Glomerular visceral epithelial cell (primary cell): ENCODE measurements around the gene ROR1.
"Not testable (repeated sequence)": the region's sequence is repeated elsewhere in the genome, so short reads cannot be mapped to it uniquely, and the experiment has no call there.

Source experiments
- DNase-seq: peaks from one replicate; pipeline ENCODE4 v3.0.0-alpha.2; 2016; ENCODE audit errors: extremely low spot score

The ROR1 gene

DNA sequence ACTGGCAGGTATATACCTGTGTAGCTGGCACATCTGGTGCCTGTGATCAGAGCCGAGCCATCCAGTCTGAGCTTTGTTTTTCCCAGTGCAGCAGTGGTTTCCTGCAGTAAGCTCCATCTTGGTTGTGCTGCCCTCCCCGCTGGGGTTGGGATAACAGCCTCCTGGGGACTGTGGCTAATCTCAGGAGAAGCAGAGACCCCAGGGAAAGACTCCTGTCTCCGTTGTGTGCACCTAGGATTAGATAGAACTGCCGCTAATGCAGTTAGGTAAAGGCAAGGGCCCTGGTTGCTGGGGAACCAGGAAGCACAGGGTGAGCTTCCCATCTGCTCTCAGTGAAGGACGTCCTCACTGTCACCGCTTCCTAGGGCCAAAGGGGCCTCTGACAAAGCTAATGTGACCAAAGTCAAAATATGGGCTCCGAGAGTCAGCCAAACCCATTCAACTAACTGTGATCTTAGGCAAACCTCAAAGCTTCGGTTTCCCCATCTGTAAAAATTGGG lies 20.0 kb downstream of the ROR1 start:
- no peak for DNase-seq

DNA sequence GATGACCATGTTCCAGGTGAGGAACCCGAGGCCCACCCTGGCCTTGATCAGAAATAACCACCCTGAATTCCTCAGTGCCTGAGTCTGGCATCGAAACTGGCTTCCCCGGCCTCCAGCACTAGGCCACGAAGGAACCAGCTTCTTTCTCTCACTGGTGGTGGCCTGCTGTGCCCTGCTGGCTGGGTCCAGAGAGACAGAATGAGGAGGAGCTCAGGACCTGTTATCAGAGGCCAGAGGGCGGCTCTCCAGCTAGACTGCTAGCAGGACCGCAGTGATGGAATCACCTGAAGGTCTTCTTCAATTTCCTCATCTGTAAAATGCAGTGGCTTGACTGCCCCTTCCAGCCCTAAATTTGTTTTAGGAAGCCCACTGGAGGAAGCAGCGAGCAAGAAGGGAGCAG lies 20.5 kb downstream of the ROR1 start:
- no peak for DNase-seq

DNA sequence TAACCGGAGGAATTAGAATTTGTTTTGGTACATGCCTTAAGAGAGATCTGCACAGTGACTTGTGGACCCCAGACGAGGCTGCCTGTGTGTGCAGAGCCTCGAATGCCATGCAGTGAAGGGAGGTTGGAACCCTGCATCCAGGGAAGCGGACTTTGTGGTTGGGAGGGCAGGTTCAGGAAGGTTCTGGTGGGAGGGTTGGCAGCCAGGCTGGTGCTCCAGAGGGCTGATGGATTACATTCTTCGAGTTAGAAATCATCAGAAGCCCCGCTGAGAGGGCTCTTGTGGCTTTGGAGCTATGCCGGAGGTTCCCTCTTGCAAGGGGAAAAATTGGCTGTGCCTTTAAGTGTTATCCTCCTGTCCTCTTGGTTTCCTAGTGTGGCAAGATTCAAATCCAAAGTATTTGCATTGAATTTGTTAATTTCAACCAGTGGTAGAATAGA lies 21.1 kb downstream of the ROR1 start:
- peak; percentile 81 for DNase-seq

DNA sequence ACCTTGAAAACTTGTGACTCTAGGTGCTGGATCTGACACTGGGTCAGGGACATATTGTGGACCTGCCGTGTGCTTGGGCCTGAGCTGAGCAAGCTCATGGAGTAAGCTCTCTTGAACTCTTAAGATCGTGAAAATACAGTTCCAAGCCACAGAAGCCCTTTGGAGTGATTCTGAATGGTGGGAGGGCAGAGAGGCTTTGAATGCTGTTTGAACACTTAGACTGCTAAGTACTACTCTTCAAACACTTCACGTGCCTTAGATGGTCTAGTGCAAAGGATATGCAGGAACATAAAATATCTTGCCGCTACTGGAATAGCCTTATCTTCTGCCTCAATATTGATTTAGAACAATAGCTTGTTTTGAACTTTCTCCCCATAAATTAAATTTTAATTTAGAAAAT lies 21.6 kb downstream of the ROR1 start:
- no peak for DNase-seq

DNA sequence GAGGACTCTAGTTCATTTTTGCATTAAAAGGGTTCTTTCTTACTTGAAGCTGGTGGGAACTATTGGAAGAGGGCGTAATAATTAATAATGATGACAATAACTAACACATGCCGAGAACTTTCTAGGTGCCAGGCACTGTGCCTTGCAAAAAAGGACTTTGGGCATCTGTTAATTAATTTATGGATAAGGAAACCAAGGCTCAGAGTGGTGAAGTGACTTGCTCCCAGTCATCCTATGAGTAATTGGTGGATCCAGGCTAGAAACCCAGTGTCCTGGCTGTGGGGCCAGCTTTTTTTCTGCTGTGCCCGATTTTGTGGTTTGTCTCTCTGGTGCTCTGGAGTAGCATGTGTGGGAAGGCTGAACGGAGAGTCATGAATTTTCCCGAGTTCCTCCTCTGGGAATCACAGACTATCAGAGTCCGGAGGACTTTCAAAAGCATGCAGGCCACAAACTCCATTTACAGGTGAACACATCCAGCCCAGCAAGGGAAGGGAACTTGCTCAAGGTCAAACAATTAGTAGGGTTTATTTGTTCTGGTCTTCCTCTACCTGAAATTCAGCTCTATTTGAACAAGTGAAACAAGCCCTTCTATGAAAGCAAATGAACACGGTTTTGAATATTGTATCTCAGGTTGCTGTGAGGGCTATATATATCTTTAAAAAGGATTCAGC lies 23.4 kb downstream of the ROR1 start:
- peak; percentile 74 for DNase-seq

DNA sequence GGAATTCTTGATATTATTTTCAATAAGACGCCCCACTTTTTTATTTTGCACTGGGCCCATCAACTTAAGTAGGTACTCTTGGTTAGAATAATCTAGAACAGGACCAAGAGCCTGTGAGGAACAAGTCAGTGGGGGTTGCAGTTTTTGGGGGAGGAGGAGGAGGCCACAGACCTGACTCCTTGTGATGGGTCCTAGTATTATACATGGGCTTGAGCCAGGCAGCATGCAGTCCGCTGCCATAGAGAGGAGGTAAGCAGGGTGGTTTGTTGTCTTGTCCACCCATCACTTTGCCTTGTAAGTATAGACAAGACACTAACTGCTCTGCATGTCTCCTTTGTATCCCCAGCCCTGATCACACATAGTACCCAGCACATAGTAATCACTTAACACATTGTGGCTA lies 24.5 kb downstream of the ROR1 start:
- DNase-seq: no peak

DNA sequence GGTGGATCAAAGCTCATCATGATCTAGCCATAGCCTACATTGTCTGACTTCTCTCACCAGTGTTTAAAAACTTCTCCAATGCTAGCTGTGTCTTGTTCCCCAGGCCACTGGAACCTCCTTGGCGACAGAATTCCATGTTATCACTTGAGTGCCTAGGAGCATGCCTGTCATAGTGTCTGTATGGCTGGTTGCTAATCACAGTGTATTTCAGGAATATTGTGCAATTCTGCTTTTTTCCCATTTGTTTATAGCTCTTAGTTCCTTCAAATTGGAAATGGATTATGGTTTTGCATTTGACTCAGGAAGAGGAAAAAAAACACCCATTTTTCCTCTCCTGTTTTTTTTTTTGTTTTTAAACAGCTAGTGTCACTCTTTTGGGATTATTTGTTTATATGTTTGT lies 25.5 kb downstream of the ROR1 start:
- DNase-seq: no peak

DNA sequence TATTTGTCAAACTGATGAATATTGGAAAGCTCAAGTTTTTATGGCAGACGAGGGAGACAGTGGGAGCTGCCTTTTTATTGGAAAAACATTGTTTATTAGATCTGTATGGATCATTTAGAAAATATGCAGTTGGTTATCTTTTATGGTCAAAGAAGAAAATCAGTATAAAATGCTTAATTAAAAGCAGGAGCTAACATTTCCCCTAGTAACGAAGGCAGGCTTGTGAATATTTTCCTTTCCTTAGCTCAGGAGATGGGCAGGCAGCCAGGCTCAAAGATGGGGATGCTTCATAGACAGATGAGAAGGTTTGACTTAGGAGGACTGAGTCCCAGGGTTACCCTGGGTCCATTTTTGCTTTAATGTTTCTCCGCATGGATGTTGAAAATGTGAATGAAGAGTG lies 26.0 kb downstream of the ROR1 start:
- no peak for DNase-seq

DNA sequence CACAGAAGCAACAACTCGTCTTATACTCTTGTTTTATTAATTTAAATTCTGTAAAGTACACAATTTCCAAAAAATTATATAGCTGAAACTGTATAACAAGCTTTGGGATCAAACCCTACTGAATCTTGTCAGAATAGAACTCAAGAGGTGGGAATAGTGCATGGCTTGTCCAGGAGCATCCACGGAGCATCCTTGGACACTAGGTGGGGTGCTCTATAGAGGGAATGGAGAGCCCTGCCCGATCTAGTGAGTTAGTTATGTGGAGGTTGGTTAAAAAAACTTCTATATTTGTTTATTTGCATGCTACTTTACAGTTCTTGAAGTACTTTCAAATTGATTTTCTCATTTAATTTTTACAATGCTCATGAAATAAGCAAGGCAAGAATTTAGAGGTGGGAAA lies 28.3 kb downstream of the ROR1 start:
- DNase-seq: no peak

DNA sequence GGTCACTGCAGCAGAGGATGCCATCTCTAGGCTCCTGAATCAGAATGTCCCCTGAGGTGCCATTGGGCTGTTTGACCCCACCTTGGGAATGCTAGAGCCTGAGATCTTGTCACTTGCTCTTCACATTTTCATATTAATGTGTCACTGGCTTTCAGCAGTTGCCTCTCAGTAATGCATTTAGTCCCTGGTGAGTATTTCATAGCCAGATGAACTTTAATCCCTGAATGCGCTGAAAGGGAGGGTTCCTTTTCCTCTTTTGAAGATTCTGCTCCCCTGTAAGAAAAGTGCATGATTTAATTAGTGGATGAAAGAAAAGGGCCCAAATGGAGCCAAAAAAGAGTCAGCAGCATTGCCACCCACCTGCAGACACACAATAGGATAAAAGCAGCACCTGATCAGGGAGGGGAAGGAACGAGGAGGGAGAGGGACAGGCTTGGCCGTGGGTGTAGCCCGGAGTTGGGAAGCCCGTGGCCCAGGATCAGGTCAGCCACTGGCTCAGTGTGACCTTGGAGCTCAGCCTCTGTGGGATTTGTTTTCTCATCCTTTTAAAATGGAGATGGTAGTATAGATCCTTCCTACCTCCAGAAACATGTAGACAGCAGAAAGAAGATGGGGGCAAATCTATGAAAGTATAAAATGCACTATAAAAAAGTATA lies 31.1 kb downstream of the ROR1 start:
- no peak for DNase-seq

DNA sequence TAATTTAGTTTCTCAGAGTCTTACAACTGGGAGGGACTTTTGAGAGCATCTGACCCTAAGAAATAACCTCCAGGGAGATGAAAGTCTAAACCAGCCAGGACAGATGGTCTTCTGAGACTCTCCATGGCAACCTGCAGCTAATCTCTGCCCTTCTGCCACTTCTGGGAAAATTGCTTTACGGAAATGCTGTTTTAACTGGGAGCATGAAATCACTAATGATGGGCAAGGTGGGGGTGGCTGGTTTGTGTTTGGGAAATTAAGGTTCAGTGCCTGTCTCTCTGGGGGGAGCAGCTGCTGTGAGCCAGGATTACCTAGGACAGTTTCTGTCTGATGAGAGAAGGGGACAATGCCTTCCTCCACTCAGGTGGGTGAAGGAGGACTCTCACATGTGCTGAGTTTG lies 33.2 kb downstream of the ROR1 start:
- no peak for DNase-seq

DNA sequence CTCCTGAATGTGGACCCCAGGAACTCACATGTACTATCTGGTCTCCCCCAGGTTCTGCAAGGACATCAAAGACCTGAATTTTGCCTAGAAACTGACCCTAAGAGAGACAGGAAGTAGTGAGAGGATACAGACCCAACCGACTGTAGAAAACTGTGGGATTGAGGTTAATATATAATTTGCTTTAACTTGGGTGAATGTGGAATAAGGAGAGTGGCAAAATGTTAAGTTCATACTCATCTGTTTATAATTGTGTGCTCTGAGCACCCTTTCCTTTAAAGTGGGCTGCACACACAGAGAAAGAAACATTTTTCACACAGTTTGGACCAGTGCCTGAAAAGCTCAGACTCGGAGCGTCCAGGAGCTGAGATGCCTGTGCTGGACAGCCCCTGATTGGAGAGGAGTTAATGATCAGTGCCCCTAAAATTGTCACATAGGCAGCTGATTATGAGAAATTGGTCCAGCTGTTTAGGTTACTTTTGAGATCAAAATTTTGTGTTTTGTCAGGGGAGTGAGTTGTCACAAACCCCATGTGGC lies 37.2 kb downstream of the ROR1 start:
- peak; percentile 71 for DNase-seq

DNA sequence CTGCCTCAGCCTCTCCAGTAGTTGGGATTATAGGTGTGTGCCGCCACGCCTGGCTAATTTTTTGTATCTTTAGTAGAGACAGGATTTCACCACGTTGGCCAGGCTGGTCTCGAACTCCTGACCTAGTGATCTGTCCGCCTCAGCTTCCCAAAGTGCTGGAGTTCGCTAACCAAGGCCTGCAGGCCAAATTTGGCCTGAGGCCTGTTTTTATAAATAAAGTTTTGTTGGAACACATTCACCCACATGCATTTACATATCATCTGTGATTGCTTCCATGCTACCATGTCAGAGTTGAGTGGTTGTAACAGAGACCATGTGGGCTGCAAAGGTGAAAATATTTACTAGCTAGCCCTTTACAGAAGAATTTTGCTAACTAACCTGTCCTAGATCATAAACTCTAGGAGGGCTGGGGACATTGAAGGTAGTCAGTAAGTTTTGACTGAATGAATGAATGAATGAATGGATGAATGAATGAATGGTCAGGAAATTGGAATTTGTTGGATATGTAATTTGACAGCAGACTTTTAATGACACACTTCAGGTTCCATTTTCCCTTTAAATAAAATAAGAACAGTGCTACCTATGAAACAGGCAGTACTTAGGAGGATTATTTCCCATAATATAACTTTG lies 38.4 kb downstream of the ROR1 start:
- no peak for DNase-seq

DNA sequence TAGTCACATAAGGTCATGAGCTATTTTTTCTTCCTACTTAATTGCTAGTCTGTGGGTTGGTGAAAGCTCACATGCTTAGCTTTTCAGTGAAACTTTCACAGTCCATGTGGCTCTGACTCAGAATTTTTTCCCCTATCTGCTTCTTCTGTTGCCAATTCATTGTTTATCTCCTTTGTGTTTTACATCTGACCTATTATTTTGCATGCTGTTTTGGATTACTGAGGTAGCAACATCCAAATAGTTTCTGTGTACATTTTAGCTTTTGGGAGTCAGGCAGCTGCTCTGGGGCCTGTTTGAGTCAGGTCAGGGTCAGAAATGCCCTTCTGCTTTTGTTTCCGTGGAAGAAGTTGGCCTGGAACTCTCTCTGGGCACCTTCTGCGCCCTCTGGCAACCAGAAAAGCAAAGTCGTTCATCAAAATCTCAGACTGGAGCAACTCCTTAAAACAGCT lies 40.0 kb downstream of the ROR1 start:
- DNase-seq: peak; percentile 54

DNA sequence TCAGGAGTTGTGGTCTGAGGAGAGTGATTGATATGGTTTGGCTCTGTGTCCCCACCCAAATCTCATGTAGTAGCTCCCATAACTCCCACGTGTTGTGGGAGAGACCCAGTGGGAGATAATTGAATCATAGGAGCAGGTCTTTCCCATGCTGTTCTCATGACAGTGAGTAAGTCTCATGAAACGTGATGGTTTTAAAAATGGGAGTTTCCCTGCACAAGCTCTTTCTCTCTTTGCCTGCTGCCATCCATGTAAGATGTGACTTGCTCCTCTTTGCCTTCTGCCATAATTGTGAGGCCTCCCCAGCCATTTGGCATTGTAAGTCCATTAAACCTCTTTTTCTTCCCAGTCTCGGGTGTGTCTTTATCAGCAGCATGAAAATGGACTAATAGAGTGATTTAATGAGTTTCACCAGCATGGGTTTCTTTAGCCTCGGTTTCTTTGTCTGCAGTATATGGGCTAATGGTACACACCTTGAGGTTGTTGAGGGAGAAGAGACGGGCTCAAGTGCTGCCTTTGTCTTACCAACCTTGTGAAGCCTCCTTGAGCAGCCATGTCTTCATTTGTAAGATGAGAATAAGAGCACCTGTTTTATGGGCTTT lies 42.5 kb downstream of the ROR1 start:
- not testable (repeated sequence) for DNase-seq

DNA sequence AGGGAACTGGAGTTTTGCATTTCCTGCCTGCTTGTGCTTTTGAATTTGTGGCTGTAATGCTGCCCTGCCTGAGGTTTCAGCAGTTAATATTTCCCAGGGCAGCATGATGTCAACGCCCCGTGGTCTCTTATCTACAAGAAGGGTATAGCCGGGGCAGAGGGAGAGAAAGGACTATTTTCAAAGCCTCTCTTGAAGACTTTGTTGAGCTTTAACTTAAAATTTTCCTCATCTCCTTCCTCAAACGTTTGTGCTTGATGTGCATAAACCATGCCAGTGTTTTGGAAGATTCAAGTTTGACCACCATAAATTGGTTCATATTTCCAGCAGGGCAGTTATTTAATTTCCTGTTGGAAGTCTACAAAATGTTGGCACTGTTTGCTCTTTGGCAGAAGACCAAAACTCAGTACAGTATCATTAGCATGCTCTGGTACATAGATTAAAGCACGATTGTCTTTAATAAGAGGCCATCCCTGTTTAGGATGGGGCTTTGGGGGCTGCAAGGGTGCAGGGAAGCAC lies 43.4 kb downstream of the ROR1 start:
- DNase-seq: peak; percentile 89

DNA sequence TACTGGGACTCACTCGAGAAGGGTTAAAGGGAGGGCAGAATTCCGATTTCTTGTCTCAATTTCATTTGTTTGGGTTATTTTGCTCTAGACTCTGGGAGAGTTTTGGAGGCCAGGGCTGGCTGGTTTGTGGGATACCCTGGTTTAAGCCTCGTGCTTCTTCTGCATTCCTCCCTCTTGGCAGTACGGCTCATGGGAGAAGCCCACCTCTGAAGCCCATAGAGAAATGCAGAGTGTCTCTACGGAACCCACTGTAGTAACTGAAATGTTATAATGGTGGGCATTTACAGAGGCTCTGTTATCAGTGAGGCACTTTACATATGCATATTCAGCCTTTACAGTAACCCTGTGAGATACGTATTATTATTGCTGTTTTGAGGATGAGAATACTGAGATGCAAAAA lies 43.9 kb downstream of the ROR1 start:
- DNase-seq: no peak

DNA sequence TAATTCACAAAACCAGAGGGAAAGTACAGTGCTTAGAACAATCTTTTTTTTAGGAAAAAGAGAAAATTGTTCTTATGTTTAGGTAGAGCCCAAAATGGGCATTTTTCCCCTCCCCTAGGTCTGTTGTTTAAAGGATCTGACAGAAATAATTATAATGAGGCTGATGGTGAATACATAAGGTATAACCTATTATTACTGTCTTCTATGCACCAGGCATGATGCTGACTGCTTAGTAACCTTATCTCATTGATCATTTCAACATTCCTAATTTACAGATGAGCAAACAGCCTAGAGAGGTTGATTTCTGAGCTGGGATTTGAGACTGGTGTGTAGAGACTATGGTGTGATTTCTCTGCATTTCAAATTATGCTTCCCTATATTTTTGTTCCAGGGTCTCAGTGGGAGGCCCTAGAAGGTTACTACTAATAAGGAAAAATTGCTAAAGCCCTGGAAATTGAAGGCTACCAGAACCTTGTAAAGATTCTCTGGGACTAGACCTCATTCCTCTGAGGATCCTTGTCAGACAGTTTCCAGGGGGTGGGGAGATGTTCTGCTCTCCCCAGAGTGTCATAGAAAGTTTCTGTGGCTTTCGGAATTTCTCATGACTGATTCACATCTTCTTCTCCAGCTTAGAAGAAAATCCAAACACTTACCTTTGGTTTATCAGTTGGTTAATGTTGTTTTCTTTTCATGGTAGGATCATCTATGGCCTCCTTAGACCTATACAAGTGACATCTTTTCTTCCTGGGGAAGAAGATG lies 44.9 kb downstream of the ROR1 start:
- peak; percentile 62 for DNase-seq

DNA sequence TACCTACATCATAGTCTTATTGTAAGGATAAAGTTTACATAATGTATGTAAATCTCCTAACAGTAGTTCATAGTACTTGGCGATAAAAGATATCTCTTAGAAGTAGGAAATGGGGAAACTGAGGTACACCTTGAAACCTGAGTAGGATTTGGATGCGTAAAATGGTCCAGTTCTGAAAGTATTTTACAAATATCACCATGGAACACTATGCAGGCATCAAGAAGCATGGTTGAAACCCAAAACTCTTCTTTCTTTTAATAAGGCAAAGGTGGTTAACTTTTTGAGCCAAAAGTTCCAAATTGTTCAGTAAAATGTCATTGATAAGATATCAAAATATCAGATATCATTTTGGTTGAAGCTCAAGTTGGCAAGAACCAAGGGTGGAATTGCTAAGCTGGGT lies 46.0 kb downstream of the ROR1 start:
- no peak for DNase-seq

DNA sequence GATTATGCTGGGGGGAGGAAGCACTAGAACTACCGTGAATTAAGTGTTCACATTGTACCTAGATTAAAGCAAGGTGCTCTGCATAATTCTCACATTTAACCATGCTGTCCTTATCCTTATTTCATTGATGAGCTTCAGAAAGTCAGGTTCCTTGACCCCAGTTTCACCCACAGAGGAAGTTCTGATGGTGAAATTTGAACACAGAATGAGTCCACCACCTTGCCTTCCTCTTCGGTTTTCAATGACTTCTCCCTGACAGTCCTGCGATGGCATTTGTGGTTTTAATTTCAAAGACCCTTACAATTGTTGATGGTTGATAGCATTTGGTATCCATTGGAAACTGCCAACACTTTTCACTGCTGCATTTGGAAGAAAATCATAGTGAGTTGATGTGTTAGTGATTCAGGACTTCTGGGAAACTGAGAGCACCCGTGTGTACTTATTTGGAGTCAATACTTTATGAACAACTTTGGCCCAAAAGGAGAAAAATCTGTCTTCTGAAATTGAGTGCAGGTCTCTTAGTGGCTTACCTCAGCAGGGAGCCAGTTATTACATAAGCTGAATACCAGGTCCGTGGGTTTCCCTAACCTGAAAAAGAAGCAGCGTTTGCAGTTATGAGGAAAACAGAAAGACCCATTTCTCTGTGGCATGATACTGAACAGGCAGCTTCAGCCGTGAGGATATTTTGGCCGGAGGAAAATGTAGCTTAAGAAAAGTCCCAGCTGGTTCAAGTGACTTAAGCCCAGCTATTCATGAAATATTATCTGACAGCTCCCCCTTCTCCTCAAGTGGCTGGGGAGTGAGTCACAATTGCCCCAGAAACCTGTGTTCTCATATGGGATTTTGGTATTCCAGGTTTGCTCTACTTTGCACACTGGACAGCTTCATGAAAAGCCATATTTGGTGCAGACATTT lies 47.5 kb downstream of the ROR1 start:
- DNase-seq: peak; percentile 67
